SK-N-SH treated with all-trans-retinoic acid at 6 μM for 48 hours (cell line): ENCODE results near the gene PRRT1.

Experiments
- CSDC2 ChIP-seq: fragments of 250-450 bp; sonication (Bioruptor Pico); IDR thresholded peaks from 2 replicates; pipeline ENCODE4 v1.5.0; 2020; ENCODE audit warnings: mild to moderate bottlenecking, moderate library complexity
- ZNF70 ChIP-seq: fragments of 450-650 bp; formaldehyde crosslinking; IDR thresholded peaks from 2 replicates; pipeline ENCODE4 v1.5.0; 2020; ENCODE audit warnings: mild to moderate bottlenecking, moderate library complexity
- ZNF8 ChIP-seq: fragments of 450-650 bp; formaldehyde crosslinking; IDR thresholded peaks from 2 replicates; pipeline ENCODE4 v1.5.0; 2020; ENCODE audit warnings: mild to moderate bottlenecking, moderate library complexity

DNA sequence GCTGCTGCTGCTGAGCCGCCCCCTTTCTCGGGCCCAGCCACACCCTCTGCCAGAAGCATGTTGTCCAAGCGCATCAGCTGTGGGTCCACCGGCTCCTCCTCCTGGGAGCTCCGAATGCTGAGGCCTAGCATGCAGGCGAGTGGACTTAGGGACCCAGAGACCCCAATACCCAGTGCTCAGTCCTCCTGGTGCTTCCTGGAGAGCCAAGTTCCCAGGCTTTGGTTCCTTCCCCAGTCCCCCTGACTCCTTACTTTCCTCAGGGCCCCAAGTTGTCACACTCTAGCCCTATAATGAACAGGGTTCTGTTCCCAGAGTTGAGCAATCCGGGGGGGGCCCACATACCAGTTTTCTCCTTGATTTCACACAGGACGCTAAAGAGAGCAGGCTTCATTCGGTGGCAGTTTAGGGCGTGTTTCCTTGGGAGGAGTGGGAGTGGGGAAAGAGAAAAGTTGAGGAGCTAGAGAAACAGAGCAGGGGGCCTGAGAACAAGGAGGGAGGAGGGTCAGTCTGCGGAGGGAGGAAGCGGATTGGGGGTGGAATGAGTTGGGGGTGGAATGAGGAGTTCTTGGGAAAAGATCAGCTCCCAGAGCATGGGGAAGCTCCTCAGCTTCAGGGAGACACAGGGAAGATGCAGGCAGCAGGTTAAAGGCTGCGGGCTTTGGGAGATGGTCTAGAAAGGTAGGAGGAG lies 36.8 kb upstream of the PRRT1 start:
- no peak for TF ChIP-seq ZNF8
- TF ChIP-seq CSDC2 (CRISPR knock-in tag), result no peak
- no peak for TF ChIP-seq ZNF70
